ENCODE results near the gene YIPF1.

GRCh38 chr1:53919675-53920066, 30.1 kb upstream of the YIPF1 start:
- TF ChIP-seq CTCF (IDR thresholded peaks at IDR 0.05) = no peak
- TF ChIP-seq EZH2 (IDR thresholded peaks at IDR 0.05; ENCODE audit: borderline replicate concordance, insufficient read depth, low read depth, low read length, poor library complexity, severe bottlenecking) = no peak

Data from B cell (primary cell).